WTC11 (cell line): Measurements from ENCODE around the gene PTPRN2.

Experiments
- EMX1 ChIP-seq: fragments of 250-450 bp; sonication (Bioruptor Pico); IDR thresholded peaks from 2 replicates; pipeline ENCODE4 v1.8.0; 2021; ENCODE audit warnings: mild to moderate bottlenecking
- HMGA2 ChIP-seq: fragments of 250-450 bp; sonication (Bioruptor Pico); IDR thresholded peaks from 2 replicates; pipeline ENCODE4 v1.4.0; 2021; ENCODE audit warnings: mild to moderate bottlenecking, moderate library complexity
- JUN ChIP-seq: sonication (generic); formaldehyde crosslinking; IDR thresholded peaks from 2 replicates; pipeline ENCODE4 v1.8.0; 2023; ENCODE audit warnings: mild to moderate bottlenecking, missing genetic modification reagents
- KAT7 ChIP-seq: sonication (generic); formaldehyde crosslinking; IDR thresholded peaks from 2 replicates; pipeline ENCODE4 v1.8.1; 2023; ENCODE audit warnings: missing genetic modification reagents, mild to moderate bottlenecking, borderline replicate concordance
- MXD4 ChIP-seq: fragments of 250-450 bp; sonication (Bioruptor Pico); IDR thresholded peaks from 2 replicates; pipeline ENCODE4 v1.8.0; 2021; ENCODE audit warnings: mild to moderate bottlenecking, moderate library complexity, borderline replicate concordance
- ZNF317 ChIP-seq: sonication (generic); formaldehyde crosslinking; IDR thresholded peaks from 2 replicates; pipeline ENCODE4 v1.8.1; 2023; ENCODE audit warnings: low read depth, mild to moderate bottlenecking, moderate library complexity, missing genetic modification reagents, borderline replicate concordance
- TF ChIP-seq, protein P1 (sequence below): sonication (generic); formaldehyde crosslinking; conservative IDR thresholded peaks from 2 replicates; pipeline ENCODE4 v1.8.1; 2022; ENCODE audit warnings: mild to moderate bottlenecking, missing genetic modification reagents
- TF ChIP-seq, protein P2 (sequence below): sonication (generic); formaldehyde crosslinking; conservative IDR thresholded peaks from 2 replicates; pipeline ENCODE4 v1.8.1; 2023; ENCODE audit warnings: mild to moderate bottlenecking, low read depth, missing genetic modification reagents, moderate library complexity
- TF ChIP-seq, protein P3 (sequence below): fragments of 200-600 bp; IDR thresholded peaks from 2 replicates; pipeline ENCODE4 v1.8.0; 2022; ENCODE audit warnings: antibody characterized with exemption
- TF ChIP-seq, protein P4 (sequence below): sonication (generic); formaldehyde crosslinking; IDR thresholded peaks from 2 replicates; pipeline ENCODE4 v1.8.0; 2022; ENCODE audit warnings: mild to moderate bottlenecking, missing genetic modification reagents

DNA sequence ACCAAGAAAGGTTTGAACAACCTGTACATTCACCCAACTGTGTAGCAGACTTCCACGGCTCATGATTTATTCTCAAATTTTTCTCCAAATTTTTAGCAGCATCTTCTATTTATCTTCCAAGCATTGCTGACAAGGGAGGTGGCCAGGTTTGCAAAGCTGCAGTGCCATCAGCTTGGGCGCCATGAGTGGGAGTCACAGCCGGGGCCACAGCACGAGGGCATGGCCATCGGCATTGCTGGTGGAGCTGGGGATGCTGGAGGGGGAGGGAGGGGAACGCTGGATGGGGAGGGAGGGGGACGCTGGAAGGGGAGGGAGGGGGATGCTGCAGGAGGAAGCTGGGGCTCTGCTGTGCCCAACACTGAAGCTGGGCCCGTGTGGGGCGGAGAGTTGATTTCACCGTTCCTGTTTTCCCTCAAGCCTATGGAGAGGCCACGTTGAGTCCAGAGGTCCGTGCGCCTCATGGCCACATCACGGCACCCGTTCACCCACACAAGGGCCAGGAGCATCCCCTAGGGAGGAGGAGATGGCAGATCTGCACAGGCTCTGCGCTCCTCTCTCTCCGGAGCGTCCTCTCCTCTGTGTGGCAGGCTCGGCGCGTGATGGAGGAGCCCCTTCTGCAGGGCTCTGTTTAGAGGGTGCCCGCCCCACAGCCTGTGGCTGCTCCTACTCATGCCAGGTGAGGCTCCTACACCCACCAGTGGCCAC, 730.6 kb downstream of the PTPRN2 start:
- TF ChIP-seq, protein P1, sequence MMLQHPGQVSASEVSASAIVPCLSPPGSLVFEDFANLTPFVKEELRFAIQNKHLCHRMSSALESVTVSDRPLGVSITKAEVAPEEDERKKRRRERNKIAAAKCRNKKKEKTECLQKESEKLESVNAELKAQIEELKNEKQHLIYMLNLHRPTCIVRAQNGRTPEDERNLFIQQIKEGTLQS: no peak
- TF ChIP-seq, protein P2, sequence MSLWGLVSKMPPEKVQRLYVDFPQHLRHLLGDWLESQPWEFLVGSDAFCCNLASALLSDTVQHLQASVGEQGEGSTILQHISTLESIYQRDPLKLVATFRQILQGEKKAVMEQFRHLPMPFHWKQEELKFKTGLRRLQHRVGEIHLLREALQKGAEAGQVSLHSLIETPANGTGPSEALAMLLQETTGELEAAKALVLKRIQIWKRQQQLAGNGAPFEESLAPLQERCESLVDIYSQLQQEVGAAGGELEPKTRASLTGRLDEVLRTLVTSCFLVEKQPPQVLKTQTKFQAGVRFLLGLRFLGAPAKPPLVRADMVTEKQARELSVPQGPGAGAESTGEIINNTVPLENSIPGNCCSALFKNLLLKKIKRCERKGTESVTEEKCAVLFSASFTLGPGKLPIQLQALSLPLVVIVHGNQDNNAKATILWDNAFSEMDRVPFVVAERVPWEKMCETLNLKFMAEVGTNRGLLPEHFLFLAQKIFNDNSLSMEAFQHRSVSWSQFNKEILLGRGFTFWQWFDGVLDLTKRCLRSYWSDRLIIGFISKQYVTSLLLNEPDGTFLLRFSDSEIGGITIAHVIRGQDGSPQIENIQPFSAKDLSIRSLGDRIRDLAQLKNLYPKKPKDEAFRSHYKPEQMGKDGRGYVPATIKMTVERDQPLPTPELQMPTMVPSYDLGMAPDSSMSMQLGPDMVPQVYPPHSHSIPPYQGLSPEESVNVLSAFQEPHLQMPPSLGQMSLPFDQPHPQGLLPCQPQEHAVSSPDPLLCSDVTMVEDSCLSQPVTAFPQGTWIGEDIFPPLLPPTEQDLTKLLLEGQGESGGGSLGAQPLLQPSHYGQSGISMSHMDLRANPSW (CRISPR knock-in tag): no peak
- TF ChIP-seq, protein P3, sequence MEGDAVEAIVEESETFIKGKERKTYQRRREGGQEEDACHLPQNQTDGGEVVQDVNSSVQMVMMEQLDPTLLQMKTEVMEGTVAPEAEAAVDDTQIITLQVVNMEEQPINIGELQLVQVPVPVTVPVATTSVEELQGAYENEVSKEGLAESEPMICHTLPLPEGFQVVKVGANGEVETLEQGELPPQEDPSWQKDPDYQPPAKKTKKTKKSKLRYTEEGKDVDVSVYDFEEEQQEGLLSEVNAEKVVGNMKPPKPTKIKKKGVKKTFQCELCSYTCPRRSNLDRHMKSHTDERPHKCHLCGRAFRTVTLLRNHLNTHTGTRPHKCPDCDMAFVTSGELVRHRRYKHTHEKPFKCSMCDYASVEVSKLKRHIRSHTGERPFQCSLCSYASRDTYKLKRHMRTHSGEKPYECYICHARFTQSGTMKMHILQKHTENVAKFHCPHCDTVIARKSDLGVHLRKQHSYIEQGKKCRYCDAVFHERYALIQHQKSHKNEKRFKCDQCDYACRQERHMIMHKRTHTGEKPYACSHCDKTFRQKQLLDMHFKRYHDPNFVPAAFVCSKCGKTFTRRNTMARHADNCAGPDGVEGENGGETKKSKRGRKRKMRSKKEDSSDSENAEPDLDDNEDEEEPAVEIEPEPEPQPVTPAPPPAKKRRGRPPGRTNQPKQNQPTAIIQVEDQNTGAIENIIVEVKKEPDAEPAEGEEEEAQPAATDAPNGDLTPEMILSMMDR: no peak
- TF ChIP-seq EMX1 (CRISPR knock-in tag) (no peak), JUN (CRISPR knock-in tag) (no peak), HMGA2 (CRISPR knock-in tag) (no peak), MXD4 (CRISPR knock-in tag) (no peak), ZNF317 (CRISPR knock-in tag) (no peak), KAT7 (CRISPR knock-in tag) (no peak)
- TF ChIP-seq, protein P4, sequence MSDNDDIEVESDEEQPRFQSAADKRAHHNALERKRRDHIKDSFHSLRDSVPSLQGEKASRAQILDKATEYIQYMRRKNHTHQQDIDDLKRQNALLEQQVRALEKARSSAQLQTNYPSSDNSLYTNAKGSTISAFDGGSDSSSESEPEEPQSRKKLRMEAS: no peak
